ENCODE measurements around the gene NRL.
A peak's percentile ranks its signal among the peaks of the same experiment; 100 is the strongest.

DNA sequence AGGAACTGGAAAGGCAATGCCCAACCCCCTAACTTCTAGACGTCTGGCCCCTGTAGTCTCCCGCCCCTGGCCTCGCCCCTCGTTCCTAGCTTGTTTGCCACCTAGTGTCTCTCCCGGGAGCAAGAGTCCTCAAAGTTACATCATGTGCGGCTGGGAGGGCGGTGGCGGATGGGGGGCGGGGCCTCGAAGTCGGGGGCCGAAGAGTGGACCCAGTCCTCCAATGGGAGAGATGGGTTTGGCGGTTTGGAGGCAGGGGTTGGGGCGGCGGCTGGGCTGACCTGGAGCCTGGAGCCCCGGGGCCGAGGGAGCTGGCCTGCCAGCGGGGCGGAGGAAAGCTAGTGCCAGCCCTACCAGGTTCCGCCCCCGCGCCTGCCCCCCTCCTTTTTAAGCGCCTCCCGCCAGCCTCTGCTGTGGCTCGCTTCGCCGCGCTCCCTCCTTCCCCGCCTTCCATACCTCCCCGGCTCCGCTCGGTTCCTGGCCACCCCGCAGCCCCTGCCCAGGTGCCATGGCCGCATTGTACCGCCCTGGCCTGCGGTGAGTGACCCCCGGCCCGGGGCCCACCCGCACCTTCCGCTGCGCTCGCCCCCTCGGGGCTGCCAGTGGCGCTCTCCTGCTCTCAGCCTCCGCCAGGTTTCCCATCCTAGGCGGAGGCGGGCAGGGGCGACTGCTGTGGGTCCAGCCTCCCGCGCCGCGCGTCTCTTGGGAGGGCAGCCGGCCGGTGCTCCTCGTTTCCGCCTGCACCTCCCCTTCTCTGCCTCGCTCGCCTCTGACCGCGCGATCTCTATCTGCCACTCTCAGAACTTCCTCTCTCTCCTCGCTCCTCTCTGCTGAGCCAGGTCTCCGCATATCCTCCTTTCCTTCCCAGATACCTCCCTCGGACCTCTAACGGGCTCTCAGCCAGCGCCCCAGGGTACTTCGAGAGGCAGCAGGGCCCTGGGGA is 20.6 kb downstream of the NRL start, which contains the start of gene PCK2:
- TF ChIP-seq, protein P1, sequence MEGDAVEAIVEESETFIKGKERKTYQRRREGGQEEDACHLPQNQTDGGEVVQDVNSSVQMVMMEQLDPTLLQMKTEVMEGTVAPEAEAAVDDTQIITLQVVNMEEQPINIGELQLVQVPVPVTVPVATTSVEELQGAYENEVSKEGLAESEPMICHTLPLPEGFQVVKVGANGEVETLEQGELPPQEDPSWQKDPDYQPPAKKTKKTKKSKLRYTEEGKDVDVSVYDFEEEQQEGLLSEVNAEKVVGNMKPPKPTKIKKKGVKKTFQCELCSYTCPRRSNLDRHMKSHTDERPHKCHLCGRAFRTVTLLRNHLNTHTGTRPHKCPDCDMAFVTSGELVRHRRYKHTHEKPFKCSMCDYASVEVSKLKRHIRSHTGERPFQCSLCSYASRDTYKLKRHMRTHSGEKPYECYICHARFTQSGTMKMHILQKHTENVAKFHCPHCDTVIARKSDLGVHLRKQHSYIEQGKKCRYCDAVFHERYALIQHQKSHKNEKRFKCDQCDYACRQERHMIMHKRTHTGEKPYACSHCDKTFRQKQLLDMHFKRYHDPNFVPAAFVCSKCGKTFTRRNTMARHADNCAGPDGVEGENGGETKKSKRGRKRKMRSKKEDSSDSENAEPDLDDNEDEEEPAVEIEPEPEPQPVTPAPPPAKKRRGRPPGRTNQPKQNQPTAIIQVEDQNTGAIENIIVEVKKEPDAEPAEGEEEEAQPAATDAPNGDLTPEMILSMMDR (IDR thresholded peaks at IDR 0.05; ENCODE audit: extremely low read depth in 1 of 2, insufficient read depth in 1 of 2, low read depth in 1 of 2, low read length in 2 of 2), result peak in 1 of 2 donors; percentile 9
- TF ChIP-seq POLR2A (IDR thresholded peaks at IDR 0.05; ENCODE audit: low read depth, low read length) (peak; percentile 77), POLR2AphosphoS5 (IDR thresholded peaks at IDR 0.05; ENCODE audit: insufficient read depth, low read depth, low read length) (peak; percentile 65), JUN (IDR thresholded peaks at IDR 0.05; ENCODE audit: borderline replicate concordance, insufficient read depth, insufficient read length, low read depth) (no peak), EZH2 (IDR thresholded peaks at IDR 0.05; ENCODE audit: borderline replicate concordance, low read depth, low read length, severe bottlenecking) (no peak), FOS (IDR thresholded peaks at IDR 0.05; ENCODE audit: borderline replicate concordance, insufficient read depth, low read length) (no peak)
- TF ChIP-seq, protein P2, sequence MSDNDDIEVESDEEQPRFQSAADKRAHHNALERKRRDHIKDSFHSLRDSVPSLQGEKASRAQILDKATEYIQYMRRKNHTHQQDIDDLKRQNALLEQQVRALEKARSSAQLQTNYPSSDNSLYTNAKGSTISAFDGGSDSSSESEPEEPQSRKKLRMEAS (IDR thresholded peaks at IDR 0.05; ENCODE audit: insufficient read depth, insufficient read length), result no peak

Data from endothelial cell of umbilical vein (primary cell).